NCI-H2227 treated with DMSO at 0.1 percent for 48 hours (cell line): ENCODE data around the gene SLC26A2.
A peak's percentile ranks its signal among the peaks of the same experiment; 100 is the strongest.

ENCODE experiments used
- DNase-seq: peaks from one replicate; lab custom pipeline; 2025; lab: John Stamatoyannopoulos, UW

Gene SLC26A2

DNA sequence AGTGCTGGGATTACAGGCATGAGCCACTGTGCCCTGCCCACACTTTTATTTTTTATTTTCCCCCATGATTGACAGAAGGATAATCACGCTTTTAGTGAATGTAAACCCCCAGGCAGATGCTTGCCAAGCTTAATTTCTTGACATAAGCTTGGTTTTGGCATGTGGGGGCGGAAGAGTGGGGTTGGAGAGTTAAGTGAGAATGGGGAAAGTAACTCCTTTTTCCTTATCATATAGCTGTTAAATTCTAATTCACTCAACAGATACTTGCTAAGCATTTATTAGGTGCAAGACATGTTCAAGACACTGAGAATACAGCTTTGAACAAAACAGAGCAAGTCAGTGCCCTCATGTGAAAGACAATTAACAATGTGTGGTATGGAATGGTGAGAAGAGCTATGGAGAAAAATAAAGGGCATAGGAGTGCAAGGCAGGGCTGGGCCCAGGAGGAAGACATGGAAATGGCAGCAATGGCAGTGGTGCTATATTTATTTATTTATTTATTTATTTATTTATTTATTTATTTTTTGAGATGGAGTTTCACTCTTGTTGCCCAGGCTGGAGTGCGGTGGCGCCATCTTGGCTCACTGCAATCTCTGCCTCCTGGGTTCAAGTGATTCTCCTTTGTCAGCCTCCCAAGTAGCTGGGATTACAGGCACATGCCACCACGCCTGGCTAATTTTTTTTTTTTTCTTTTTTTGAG is 2.2 kb downstream of the SLC26A2 start:
- DNase-seq = no peak

DNA sequence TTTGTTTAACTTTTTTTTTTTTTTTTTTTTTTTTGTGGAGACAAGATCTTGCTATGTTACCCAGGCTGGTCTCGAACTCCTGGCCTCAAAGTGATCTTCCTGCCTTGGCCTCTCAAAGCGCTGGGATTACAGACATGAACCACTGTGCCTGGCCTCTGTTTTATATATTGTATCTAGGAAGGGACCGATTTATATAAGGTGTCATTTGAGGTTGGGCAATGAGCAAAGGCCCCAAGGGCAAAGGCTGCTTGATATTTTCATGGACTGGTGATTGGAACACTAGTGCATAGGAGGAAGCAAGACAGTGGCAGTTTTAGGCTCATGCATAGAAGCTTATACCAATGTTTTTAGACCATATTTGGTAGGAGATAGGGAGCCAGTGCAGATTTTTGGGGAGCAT is 3.2 kb downstream of the SLC26A2 start:
- DNase-seq = no peak

DNA sequence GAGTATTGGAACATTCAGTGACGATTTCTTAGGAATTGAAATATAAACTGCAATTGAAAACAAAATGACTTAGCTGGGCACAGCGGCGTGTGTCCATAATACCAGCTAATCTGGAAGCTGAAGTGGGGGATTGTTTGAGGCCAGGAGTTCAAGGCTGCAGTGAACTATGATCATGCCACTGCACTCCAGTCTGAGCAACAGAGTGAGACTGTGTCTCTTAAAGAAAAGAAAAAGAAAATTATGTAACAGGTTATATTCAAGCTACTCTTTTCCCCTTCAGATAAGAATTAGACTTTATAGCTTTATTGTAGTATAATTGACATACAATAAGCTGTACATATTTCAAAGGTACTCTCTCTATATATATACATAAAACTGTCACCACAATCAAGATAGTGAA is 6.4 kb downstream of the SLC26A2 start:
- DNase-seq = no peak

DNA sequence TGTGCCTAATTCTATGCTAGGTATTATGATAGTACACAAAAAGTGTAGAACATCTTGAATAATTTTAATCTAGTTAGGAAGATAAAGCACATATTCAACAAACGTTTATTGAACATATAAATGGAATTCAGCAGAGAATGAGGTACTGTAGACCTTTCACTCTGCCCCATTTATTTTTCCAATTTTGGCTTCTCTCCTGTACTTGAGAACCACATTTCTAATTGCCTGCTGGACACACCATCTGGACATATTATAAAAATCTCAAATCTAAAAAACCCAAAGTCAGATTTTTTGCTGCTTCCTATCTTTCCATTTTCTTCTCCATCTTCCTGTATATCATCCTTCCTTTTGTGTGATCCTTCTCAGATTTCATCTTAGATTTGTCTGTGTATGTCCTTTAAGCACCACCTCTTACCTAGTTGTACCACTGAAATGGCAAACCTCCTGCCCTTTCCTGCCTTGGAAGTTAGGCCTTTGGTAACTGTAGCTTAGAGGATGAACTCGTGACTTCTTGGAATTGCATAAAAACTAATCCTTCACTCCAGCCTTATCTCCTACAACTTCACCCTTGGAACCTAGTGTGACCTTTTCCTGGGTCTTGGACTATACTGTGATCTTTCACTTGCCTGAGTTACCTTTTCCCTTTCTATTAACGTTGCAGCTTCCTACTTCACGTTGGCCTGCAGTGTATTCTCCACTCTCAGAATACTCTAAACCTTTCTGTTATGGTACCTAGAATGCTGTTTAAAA is 8.8 kb downstream of the SLC26A2 start:
- DNase-seq = no peak

DNA sequence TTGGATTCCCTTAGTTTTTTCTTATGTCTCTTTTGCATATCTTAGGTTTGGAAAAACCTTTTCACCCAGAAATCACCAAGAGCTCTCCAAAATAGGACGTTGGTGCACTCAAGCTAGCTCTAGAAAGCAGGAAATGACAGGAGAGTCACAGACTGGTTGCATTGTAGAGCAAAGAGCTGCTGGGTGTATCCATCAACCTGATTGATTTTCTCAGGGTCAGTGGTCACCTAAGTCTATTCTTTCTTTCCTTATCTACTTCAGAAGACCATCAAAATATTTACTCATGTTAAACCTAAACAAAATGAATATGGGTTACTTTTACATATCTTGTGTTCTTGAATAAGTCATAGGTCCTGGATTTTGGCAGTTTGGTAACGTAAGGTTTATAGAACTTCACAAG is 14.9 kb downstream of the SLC26A2 start:
- DNase-seq = no peak

DNA sequence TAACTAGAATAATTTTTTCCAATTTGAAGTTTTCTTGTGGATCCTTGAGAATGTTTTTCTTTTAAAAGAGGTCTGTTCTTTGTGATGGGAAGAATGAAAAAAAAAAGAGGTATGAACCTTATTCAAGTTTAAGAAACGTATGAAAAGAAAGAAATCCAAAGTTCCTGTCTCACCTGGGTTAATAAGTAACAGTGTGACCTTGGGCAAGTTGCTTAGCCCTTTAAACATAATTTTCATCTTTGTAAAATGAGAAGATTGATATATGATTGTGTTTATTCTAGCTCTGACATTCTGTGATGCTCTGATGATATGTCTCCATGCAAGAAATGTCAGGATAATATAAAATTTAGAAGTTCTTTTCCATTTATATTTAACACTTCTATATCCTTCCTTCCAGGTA is 19.3 kb downstream of the SLC26A2 start:
- no peak for DNase-seq

DNA sequence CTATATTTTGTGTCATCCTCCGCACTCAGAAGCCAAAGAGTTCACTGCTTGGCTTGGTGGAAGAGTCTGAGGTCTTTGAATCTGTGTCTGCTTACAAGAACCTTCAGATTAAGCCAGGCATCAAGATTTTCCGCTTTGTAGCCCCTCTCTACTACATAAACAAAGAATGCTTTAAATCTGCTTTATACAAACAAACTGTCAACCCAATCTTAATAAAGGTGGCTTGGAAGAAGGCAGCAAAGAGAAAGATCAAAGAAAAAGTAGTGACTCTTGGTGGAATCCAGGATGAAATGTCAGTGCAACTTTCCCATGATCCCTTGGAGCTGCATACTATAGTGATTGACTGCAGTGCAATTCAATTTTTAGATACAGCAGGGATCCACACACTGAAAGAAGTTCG is 20.6 kb downstream of the SLC26A2 start:
- no peak for DNase-seq

DNA sequence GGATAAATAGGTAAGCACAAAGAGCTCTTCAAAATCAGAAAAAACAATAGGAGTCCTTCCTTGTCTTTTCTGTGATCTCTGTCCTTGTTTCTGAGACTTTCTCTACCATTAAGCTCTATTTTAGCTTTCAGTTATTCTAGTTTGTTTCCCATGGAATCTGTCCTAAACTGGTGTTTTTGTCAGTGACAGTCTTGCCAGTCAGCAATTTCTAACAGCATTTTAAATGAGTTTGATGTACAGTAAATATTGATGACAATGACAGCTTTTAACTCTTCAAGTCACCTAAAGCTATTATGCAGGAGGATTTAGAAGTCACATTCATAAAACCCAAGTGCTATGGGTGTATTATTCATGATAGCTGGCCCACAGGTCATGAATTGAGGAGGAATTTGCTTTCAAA is 21.9 kb downstream of the SLC26A2 start:
- DNase-seq = no peak

DNA sequence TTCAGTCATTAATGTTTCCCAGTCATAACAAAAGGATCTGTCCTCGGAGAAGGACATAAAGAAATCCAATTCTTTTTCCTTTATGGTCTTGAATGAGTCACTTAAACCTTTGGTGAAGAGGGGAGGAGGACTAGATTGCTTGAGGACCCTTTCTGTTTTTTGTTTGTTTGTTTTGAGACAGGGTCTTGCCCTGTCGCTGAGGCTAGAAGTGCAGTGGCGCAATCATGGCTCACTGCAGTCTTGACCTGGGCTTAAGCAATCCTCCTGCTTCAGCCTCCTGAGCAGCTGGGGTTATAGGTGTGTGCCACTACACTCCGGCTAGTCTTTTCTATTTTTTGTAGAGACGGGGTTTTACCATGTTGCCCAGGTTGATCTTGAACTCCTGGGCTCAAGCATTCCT is 27.6 kb downstream of the SLC26A2 start:
- no peak for DNase-seq

DNA sequence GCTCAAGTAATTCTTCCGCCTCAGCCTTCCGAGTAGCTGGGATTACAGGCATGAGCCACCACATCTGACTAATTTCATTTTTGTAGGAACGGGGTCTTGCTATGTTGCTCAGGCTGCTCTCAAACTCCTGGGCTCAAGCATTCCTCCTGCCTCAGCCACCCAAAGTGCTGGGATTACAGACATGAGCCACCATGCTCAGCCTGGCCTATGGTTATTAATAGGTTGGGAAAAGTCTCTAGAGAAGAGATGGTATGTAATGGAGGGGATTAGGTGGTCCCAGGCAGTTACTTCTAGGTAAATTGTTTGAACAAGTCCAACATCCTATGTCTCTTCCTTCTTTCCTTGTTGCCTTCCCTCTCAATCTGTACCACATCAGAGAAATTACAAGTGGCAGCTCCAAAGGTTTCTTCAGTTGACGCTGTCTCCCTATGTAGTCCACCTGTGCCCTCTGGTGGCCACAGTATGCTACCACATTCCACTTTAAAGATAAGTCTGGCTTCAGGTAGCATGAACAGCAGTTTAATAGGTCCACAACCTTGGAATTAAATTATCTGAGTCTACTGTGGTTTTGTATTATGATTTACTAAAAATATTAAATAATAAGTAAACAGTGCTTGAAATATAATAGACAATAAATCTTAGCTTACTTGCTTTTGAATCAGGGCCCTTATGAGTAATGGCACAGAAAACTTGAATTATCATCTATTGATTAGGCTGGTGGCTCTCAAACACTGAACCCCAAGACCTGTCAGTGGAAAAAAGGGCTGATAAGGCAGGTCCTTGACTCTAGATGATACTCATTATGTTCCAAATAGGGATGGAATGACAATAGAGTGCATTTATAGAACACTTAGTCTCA is 30.2 kb downstream of the SLC26A2 start:
- DNase-seq = peak; percentile 65

DNA sequence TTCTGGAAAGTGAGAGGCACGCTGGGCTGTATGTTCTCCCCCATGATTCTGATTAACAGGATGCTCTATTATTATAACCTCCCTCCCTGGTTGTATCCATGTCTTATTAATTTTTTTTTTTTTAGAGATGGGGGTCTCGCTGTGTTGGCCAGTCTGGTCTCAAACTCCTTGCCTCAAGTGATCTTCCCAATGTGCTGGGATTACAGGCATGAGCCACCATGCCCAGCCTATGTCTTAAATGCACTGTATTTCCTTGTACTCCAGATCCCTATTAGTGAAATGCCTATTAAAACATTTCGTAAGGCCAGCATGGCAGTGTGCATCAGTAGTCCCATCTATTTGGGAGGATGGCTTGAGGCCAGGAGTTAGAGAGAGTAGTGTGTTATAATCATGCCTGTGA is 32.9 kb downstream of the SLC26A2 start:
- no peak for DNase-seq

DNA sequence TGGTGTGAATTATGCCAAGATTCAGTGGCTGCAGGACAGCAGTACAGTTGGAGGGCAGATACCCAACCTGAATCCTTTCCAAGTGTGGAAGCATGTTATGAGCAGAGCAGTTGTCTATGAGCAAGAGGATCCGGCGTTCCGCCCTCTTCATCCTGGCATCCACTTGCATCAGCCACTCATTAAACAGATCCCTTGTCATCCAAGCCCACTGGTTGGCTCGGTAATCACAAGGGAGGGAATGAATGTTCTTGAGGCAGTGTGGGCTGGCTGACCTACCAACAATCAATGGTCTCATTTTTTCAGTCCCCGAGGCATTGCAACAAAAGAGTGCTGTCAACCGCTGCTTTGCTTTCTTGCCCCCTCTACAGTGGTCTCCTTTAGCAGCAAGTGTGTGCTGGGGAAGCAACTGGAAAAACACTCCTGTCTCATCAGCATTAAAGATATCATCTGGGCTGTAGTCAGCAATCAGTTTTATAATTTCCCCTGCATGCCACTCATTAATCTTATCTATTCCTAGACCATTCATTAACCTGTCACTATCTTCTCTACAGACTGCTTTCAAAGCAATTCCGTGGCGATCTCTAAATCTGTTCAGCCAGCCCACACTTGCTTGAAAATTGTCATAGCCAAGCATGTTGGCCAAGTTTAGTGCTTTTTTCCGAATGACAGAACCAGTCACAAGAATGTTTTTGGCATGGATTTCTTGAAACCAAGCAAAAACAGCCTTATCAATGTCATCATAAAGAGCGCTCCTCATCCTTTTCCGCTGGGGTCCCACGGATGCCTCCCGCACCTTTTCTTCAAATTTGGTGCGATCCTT is 35.0 kb downstream of the SLC26A2 start:
- DNase-seq = peak; percentile 24

DNA sequence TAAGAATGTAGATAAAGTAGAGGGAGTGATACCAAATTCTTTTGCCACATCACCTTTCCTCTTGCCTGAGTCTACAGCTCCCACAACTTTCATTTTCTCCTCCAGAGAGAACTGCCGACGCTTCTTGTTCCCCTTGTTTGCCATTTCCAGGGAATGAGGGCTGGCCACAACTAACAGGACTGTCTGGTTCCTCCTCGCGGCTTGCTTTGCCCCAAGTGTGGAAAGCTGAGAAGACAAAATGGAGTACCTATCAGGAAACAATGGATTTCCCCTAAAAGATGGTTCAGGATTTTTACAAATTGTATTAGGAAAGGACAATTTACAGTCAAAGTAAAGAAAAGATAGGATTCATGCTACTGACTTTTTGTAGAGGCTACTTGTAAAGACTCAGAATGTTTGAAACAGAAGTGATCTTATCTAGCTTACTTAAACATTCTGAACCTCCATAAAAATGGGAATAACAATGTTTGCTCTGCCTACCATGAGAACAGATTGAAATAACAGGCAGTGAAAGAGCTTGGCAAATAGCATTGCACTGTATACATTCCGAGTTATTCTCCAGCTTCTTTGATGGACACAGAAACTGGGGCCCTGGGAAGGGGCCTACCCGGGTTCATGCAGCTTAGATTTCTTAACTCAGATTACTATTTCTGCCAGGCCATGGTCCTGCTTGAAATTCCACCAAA is 35.8 kb downstream of the SLC26A2 start:
- no peak for DNase-seq

DNA sequence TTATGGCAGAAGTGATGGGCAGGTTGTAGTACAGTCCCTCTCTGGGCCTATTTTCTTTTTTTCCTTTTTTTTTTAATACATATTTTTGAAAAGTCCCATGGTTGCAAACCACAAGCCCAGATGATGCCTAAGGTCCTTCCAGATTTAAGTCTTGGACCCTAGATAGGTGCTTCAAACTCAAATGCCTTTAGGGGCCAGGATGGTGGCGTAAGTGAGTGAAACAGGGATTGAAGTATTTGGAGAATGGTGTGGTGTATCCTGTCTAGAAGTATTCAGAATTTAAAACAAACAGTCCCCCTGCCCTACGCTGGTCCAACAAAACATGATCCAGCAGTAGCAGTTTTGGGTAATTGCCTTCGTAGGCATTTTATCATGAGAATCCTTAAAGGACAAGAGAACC is 37.7 kb downstream of the SLC26A2 start:
- DNase-seq = no peak

DNA sequence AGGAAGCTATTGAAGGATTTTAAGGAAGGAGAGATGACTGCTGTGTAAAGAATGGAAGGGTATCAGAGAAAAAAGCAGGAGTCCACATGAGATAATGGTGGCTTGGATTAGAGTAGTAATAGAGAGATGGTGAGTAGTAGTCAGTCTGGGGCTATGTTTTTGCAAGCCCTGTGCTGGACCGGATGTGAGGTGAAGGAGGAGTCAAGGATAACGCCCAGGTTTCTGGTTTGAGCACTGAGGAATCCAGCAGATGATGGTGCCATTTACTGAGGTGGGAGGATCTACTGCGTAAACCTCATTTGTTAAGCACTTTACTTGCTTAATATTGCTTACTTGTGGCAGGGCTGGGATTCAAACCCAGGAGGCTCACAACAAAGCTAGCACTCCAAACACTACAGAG is 38.8 kb downstream of the SLC26A2 start:
- DNase-seq = no peak

DNA sequence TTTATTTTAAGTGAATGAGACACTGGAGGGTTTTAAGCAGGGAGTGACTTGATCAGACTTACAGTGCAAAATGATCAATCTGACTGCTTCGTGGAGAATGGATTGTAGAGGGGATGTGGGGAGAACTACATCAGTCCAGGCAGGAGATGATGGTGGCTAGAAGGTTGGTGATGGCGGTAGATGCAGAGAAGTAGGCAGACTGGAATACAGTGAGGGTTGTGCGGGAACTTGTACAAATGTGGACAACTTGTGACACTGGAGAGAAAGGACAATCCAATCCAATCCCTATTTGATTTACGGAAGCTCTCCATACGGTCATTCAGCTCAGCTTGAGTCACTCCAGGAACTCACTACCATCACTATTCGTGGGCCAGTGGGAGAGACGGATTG is 39.3 kb downstream of the SLC26A2 start:
- DNase-seq = no peak

DNA sequence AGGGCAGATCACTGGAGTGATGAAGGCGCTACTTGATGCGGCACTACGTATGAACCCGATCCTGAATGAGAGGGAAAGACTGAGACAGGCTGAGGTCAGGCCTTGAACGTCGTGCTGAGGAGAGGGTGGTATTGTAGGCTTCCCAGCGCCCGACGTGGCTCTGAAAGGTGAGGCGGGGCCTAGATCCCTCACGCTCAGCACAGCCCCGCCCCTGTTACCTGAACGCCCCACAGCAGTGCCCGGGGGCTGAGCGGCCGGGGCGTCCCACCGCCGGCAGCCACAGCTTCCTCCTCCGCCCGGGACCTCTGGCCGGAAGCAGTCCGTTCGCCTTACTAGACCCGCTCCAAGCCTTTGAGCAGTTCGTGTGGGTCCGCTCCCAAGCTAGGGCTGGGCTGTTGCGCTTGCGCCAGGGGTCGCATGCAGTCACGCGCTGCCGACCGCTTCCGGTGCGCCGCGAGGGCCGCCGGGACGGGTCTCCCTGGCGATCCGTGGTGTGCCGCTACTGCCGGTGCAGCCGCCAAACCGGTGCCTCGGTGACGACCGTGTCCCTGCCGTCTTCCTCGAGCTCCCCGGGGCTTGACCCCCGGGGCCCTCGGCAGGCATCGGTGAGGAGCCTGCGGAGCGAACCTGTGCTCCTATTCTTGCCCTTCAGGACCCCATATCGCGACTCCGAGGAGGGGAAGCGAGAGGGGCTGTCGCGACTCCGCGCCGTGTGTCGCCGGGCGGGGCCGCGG is 39.9 kb downstream of the SLC26A2 start, which contains the start of the genes HMGXB3 and TIGD6:
TSS of gene HMGXB3 (plus strand) at position 484 of the 734 bp plus-strand sequence. CDS start 4,114 bp downstream, outside the sequence.
TSS of gene TIGD6 (minus strand) at position 399 of the 734 bp plus-strand sequence. CDS start 4,306 bp downstream, outside the sequence.
- DNase-seq = peak; percentile 82

DNA sequence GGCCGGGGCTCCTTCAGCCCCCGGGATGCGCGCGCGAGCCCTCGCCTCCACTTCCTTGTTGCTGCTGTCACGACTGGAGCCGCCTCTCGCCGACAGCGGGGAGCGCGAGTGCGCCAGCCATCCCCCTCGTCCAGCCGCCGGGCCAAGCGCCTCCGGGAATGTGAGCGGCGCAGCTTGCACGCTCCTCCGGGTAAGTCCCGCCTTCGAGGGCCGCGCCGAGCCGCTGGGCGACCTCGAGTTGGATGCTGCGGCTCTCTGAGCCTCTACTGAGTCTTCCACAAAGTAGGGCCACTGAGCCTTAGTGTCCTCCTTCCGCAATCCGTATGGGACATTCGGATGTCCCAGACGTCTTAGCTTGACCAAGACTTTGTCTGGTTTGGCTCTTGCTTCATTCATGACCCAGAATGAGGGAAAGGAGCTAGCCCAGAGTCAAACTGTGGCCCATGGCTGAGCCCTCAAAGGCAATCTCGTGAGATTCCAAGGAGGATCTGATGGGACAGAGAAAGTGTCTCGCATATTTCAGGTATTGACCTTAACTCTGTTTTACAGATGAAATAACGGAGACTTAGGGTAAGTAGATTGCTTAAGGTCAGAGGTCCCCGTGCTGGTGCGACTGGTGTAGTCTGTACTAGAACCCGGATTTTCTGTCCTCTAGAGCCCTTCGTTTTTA is 40.6 kb downstream of the SLC26A2 start:
- no peak for DNase-seq

DNA sequence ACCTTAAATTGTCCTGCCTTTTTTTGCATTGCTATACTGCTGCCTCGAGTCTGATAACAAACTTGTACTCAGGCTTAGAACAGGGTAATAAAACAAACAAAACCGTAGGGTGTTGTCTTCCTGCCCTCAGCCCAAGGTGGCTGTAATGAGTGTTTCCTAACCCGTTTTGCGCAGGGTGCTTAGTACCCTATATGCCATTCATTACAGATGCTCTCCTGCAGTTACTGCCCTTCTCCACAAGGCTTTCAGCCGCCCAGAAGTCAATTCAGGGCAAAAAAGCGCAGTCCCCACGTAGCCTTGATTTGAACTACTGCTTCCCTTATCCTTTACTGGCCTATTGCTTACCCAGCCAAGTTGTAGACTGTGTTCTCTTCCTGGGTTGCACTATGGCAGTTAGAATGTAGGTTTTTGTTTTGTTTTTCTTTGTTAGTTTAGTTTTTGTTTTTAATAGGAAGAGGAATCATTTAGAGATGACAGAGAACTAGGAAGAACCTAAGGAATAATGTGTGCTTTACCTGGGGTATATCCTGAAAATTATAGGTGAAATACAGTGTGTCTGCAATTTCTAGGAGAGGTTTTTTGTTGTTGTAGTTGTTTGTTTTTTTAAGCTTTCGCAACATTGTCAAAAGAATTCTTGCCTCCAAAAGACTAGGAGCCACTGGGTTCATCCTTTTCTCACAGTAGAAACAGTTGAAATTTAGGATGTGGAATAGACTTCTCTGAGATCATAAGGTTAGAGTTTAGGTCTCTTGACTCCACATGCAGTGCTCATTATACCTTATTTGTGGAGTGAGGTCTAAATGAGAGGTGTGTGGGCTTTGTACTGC is 41.3 kb downstream of the SLC26A2 start:
- peak; percentile 30 for DNase-seq
